NCI-H1092 (cell line): Measurements from ENCODE around the gene METRN.

Experiments used
- DNase-seq: peaks from one replicate; lab custom pipeline; 2025; lab: John Stamatoyannopoulos, UW

The METRN gene

GRCh38 chr16:714558-715476, at the start of gene METRN:
TSS of gene METRN (plus strand) at chr16:715118. CDS start at chr16:715290, 172 bp downstream.
- peak; percentile 66 for DNase-seq

GRCh38 chr16:666572-666971, 48.3 kb upstream of the METRN start:
- DNase-seq, result no peak

GRCh38 chr16:667113-667779, 47.7 kb upstream of the METRN start:
- DNase-seq, result no peak

- peak; percentile 89 for DNase-seq
Observed at GRCh38 chr16:667780-668518, 47.0 kb upstream of the METRN start, which contains the start of gene RHOT2. TSS of gene RHOT2 (plus strand) at chr16:668132. CDS start at chr16:668200, 68 bp downstream.

GRCh38 chr16:668519-669171, 46.3 kb upstream of the METRN start:
- DNase-seq, result no peak

- DNase-seq, result no peak
Observed at GRCh38 chr16:669666-670065, 45.3 kb upstream of the METRN start.

GRCh38 chr16:670485-671352, 44.2 kb upstream of the METRN start:
- DNase-seq, result no peak

GRCh38 chr16:671353-672131, 43.4 kb upstream of the METRN start:
- DNase-seq, result no peak

GRCh38 chr16:672371-672770, 42.5 kb upstream of the METRN start:
- DNase-seq, result no peak

GRCh38 chr16:672851-673250, 42.1 kb upstream of the METRN start:
- no peak for DNase-seq

- no peak for DNase-seq
Observed at GRCh38 chr16:673399-673991, 41.4 kb upstream of the METRN start.

- no peak for DNase-seq
Observed at GRCh38 chr16:674214-674881, 40.6 kb upstream of the METRN start.

GRCh38 chr16:674968-675883, 39.7 kb upstream of the METRN start, which contains the start of gene RHBDL1:
TSS of gene RHBDL1 (plus strand) at chr16:675671. CDS start at chr16:675791, 120 bp downstream.
- no peak for DNase-seq

GRCh38 chr16:675884-676564, 38.9 kb upstream of the METRN start:
- DNase-seq, result no peak

- no peak for DNase-seq
Observed at GRCh38 chr16:676565-676902, 38.4 kb upstream of the METRN start.

GRCh38 chr16:676913-677312, 38.0 kb upstream of the METRN start:
- DNase-seq, result no peak
